Subcutaneous adipose tissue (tissue), 4 donors: ENCODE measurements around the gene TMEM178A. TPM values are rescaled to one million over a fixed set of nuclear protein-coding genes. Genes with fewer than 3 reads are reported as not detected.

Experiments
- total RNA-seq, 4 donors: library from RNA; depleted of rRNA; stranded (reverse); fragments of >200 nt; gene quantifications; one replicate each; pipeline ENCODE4 v1.1.0, GENCODE V29; 2016
- TF ChIP-seq, protein P1 (sequence below): fragments of 450-650 bp; IDR thresholded peaks from one replicate; pipeline ENCODE4 v1.5.1; 2016; ENCODE audit warnings: low read depth, mild to moderate bottlenecking, control low read depth, antibody characterized with exemption, moderate library complexity

Gene TMEM178A
- total RNA-seq, 4 donors from 2014 or later: 2.5 to 6.2 (median 4.0) TPM

DNA sequence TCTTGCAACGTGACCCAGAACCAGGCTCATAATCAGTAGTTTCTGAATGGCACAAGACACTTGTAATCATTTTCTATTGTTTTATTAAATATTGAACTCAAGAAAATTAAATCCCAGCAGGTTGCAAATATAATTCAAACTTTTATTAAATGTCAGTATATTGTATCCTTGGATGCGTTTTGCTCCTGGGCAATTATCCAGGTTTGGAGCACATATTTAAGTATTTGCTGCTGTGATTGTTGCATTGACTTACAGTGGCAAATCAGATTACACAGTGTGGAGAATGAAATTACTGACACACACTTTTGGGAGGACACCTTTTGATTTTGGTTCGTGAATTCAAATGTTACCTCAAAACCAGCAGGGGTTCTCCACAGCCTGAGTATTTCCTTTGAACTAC lies 27.1 kb upstream of the TMEM178A start:
- TF ChIP-seq, protein P1, sequence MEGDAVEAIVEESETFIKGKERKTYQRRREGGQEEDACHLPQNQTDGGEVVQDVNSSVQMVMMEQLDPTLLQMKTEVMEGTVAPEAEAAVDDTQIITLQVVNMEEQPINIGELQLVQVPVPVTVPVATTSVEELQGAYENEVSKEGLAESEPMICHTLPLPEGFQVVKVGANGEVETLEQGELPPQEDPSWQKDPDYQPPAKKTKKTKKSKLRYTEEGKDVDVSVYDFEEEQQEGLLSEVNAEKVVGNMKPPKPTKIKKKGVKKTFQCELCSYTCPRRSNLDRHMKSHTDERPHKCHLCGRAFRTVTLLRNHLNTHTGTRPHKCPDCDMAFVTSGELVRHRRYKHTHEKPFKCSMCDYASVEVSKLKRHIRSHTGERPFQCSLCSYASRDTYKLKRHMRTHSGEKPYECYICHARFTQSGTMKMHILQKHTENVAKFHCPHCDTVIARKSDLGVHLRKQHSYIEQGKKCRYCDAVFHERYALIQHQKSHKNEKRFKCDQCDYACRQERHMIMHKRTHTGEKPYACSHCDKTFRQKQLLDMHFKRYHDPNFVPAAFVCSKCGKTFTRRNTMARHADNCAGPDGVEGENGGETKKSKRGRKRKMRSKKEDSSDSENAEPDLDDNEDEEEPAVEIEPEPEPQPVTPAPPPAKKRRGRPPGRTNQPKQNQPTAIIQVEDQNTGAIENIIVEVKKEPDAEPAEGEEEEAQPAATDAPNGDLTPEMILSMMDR: no peak

DNA sequence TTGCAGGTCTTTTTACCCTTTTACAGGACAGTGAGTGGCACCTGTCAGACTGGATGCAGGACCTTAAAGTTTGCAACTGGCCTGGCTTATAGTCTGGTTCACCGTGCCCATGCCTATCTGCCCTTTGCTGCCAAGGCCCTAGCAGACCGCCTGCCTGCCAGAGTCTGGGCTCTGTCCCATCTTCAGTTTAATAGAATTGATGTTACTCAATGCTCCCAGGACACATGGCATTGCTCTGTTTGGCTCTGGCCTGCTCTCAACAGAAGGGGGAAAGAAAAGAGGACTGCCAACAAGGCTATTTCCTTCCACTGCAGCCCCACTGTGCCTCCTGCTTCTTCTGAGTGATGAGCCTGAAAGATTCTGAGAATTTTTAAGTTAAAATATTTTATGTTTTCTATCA lies 25.6 kb upstream of the TMEM178A start:
- TF ChIP-seq, protein P1: no peak

DNA sequence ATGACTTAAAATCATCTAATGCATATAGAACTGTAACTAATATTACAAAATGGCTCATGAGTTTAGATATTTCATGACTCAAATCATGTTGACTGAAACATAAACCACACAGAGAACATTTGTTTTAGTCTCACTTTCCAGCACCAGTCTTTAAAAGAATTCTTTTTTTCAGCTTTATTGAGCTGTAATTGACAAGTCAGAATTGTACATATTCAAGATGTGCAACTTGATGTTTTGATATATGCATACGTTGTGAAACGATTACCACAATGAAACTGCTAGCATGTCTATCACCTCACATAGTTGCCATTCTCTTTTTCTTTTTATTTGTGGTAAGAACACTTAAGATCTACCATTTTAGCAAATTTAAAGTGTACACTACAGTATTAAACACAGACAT lies 25.0 kb upstream of the TMEM178A start:
- TF ChIP-seq, protein P1: no peak

DNA sequence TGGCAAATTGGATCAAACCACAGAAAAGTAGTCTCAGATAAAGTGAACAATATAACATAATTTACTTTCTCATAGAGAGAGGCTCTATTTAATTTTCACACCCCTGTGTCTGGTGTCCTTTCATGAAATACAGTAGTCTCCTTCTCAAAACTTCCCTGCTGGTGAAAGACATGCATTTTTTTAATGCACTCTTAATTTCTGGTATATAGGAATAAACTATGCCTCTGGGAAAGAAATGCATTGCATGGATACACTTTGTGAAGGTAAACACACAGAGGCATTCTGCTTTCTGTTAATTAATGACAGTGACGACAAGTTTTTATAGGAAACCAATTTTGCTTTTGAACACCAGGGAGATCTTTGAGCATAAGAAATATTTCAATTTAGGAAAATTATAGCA lies 24.1 kb upstream of the TMEM178A start:
- TF ChIP-seq, protein P1: no peak

DNA sequence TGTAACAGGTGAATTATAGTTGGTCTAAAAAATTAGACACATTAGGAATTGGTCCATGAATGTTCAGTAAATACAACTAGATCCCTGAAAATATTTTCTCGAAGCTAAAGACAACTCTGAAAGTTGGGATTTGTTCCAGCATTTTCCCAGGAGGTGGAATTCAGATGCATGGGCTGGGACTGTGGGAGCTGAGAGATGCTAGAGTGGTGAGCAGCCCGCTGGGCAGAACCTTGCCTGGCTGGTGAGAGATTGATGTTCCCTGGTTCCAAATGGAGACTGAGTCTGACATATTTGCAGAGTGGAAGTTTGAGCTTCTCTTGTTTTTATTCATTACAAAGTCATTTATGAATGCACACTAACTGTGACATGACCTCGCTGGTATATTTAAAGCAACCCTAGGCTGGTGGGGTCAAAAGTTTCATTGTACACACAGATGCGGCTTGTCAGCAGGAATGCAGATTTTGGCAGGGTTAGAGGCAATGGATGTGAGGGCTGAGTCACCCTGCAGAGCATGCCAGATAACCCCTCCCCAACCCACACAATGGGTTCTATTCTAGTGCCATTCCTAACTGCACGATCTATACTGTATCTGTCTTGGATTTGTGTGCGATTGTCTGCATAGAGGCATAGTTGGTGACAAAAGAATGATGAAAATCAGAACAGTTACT lies 23.5 kb upstream of the TMEM178A start:
- TF ChIP-seq, protein P1: no peak

DNA sequence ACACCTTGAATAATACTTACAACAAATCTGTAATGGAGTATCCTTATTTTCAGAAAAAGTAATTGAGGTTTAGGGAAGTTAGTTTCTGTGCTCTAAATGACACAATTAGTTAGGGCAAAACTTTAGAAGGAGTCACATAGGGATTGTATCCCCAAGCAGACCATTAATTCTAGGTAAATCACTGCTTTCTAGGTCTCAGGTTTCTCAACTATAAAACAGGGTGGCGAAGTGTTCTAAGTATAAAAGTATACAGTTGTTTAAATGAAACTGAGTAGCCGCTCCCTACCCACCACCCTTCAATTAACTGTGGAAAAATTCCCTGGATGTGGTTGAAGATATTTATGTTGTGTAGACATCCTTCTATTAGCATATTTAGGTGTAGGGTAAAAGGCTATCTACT lies 19.9 kb upstream of the TMEM178A start:
- TF ChIP-seq, protein P1: no peak

DNA sequence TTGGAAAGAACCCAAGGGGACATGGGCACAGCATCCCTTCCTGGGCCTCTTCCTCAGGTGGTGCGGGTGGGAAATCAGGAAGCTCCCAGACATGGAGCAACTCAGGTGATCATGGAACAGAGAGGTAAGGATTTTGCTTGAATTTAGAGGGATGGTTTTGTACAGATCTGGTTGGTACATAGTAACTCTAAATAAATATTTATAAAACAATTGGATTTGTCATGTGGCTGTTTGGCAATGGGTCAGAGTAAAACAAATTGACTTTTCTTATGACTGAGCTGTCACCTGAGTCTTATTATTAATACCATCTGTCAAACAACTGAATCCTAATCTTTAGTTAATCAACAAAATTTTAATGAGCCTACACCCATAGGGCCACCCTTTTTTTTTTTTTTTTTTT lies 19.4 kb upstream of the TMEM178A start:
- TF ChIP-seq, protein P1: no peak
